Measurements from ENCODE around the gene DTX3.
"Not testable (repeated sequence)": the region's sequence is repeated elsewhere in the genome, so short reads cannot be mapped to it uniquely, and the experiment has no call there.

The DTX3 gene

GRCh38 chr12:57604454-57604991 is at the start of gene DTX3:
Gene DTX3 (plus strand): TSS chr12:57604824. CDS start chr12:57606518, 1,694 bp downstream.
- DNase-seq, result no peak

- no peak for DNase-seq
Measured at GRCh38 chr12:57554897-57555296, 49.7 kb upstream of the DTX3 start.

GRCh38 chr12:57558864-57559263 is 45.8 kb upstream of the DTX3 start:
- no peak for DNase-seq

GRCh38 chr12:57560516-57560915 is 44.1 kb upstream of the DTX3 start:
- DNase-seq, result no peak

- not testable (repeated sequence) for DNase-seq
Measured at GRCh38 chr12:57561117-57561516, 43.5 kb upstream of the DTX3 start.

GRCh38 chr12:57563358-57563757 is 41.3 kb upstream of the DTX3 start:
- DNase-seq, result no peak

GRCh38 chr12:57564178-57564740 is 40.4 kb upstream of the DTX3 start:
- DNase-seq, result no peak

GRCh38 chr12:57568838-57569237 is 35.8 kb upstream of the DTX3 start:
- no peak for DNase-seq

- DNase-seq, result no peak
Measured at GRCh38 chr12:57569858-57570257, 34.8 kb upstream of the DTX3 start.

GRCh38 chr12:57570438-57570837 is 34.2 kb upstream of the DTX3 start:
- not testable (repeated sequence) for DNase-seq

GRCh38 chr12:57571926-57572762 is 32.5 kb upstream of the DTX3 start:
- no peak for DNase-seq

- no peak for DNase-seq
Measured at GRCh38 chr12:57574795-57575194, 29.8 kb upstream of the DTX3 start.

GRCh38 chr12:57575771-57576612 is 28.6 kb upstream of the DTX3 start:
- no peak for DNase-seq

GRCh38 chr12:57576613-57577160 is 27.9 kb upstream of the DTX3 start:
- DNase-seq, result no peak

GRCh38 chr12:57577981-57578758 is 26.5 kb upstream of the DTX3 start:
- no peak for DNase-seq

GRCh38 chr12:57579011-57579410 is 25.6 kb upstream of the DTX3 start:
- no peak for DNase-seq

- DNase-seq, result no peak
Measured at GRCh38 chr12:57579677-57580465, 24.8 kb upstream of the DTX3 start.

GRCh38 chr12:57580466-57580795 is 24.2 kb upstream of the DTX3 start:
- no peak for DNase-seq

- no peak for DNase-seq
Measured at GRCh38 chr12:57581802-57582201, 22.8 kb upstream of the DTX3 start.

GRCh38 chr12:57582440-57582839 is 22.2 kb upstream of the DTX3 start:
- no peak for DNase-seq

- peak; percentile 74 for DNase-seq
Measured at GRCh38 chr12:57583008-57583831, 21.4 kb upstream of the DTX3 start.

Measured in NCI-H2029 (cell line).